Mammary epithelial cell (primary cell): ENCODE data around the gene GSG1.

Experiments used
- EZH2 ChIP-seq: IDR thresholded peaks from 2 replicates; pipeline ENCODE4 v1.6.1; 2012; ENCODE audit warnings: low read length, inconsistent platforms, borderline replicate concordance
- TF ChIP-seq, protein P1 (sequence below), 2 donors: IDR thresholded peaks in 1 of 2; conservative IDR thresholded peaks in 1 of 2; 2 replicates each; pipeline ENCODE4 v1.5.1; 2011 to 2012; ENCODE audit warnings: inconsistent platforms in 2 of 2, low read length in 2 of 2, mild to moderate bottlenecking in 2 of 2, control low read depth in 1 of 2, low read depth in 1 of 2; ENCODE audit not compliant: insufficient read depth in 1 of 2; ENCODE audit errors: extremely low read depth in 1 of 2

GRCh38 chr12:13114251-13115052, 11.0 kb upstream of the GSG1 start:
- TF ChIP-seq, protein P1, sequence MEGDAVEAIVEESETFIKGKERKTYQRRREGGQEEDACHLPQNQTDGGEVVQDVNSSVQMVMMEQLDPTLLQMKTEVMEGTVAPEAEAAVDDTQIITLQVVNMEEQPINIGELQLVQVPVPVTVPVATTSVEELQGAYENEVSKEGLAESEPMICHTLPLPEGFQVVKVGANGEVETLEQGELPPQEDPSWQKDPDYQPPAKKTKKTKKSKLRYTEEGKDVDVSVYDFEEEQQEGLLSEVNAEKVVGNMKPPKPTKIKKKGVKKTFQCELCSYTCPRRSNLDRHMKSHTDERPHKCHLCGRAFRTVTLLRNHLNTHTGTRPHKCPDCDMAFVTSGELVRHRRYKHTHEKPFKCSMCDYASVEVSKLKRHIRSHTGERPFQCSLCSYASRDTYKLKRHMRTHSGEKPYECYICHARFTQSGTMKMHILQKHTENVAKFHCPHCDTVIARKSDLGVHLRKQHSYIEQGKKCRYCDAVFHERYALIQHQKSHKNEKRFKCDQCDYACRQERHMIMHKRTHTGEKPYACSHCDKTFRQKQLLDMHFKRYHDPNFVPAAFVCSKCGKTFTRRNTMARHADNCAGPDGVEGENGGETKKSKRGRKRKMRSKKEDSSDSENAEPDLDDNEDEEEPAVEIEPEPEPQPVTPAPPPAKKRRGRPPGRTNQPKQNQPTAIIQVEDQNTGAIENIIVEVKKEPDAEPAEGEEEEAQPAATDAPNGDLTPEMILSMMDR (conservative IDR thresholded peaks at IDR 0.05 in 1 of 2, IDR thresholded peaks at IDR 0.05 in 1 of 2; ENCODE audit: extremely low read depth in 1 of 2, insufficient read depth in 1 of 2, low read depth in 1 of 2, low read length in 2 of 2) = no peak
- TF ChIP-seq EZH2 = no peak
